NCI-H510A treated with DMSO at 0.1 percent for 48 hours (cell line): ENCODE results near the gene PSMB8.

Experiments
- DNase-seq: peaks from one replicate; lab custom pipeline; 2025; lab: John Stamatoyannopoulos, UW

PSMB8 gene

DNA sequence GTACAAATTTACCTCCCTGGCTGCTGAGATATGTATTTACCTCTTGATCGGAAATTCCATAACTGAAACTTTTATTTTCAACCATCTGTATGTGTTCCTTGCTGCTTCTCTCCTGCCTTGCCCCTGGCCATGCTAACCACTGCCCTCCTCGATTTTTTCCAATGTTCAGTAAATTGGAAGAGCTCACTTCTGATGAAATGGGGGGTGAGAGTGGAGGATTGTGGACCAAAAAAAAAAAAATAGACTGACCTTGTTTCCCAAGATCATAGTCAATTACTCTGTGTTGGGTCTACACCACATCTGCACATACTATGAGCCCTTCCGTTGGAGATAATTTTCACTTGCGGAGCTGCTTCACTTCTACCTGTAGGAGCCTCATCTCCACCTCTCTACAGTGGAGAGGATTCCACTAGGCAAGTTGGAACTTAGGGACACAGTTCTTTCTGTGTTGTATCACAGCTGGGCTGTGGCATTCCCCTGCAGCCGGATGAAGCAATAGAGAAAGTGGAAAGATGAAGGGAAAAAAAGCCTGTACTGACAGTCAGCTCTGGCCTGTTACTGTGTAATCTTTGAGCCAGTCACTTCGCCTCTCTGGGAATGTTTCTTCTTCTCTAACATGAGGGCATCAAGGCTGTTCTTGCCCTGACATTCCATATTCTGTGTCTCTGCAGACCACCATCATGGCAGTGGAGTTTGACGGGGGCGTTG is 11.8 kb upstream of the PSMB8 start:
- DNase-seq = no peak

DNA sequence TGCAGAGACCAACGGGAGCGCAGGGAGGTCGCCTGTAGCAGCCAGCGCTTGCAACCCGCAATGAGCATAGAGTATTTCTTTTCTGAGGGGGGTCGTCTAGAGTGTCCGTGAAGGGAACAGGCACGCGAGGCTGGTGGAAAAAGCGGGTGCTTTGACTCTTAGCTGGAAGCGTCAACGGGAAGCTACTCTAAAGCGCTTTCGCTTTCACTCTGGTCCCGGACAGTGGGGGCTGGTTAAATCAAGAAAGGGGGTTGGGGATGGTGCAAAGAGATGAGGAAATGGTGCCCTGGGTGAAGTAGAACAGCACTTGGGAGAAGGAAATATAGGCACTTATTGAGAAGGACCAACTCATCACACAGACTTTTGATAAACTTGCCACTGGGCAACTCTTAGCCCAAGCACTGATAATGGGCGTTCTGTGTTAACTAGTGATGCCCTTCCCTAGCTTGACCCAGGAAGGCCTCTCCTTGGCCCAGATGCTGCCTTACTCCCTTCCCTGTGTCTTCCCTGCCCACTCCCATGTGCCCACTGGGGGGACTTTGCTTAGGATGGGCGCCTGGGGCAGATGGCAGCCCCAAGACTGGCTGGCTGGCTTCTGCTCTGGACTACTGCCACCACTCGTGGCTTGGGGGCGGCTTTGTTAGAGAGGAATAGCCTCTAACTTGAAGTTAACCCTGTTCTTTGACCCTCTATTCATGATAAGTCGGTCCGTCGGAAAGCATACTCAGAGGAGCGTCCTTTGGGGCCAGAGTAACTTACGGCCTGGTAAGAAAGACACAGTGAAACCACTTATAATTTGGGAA is 10.7 kb upstream of the PSMB8 start:
- no peak for DNase-seq

DNA sequence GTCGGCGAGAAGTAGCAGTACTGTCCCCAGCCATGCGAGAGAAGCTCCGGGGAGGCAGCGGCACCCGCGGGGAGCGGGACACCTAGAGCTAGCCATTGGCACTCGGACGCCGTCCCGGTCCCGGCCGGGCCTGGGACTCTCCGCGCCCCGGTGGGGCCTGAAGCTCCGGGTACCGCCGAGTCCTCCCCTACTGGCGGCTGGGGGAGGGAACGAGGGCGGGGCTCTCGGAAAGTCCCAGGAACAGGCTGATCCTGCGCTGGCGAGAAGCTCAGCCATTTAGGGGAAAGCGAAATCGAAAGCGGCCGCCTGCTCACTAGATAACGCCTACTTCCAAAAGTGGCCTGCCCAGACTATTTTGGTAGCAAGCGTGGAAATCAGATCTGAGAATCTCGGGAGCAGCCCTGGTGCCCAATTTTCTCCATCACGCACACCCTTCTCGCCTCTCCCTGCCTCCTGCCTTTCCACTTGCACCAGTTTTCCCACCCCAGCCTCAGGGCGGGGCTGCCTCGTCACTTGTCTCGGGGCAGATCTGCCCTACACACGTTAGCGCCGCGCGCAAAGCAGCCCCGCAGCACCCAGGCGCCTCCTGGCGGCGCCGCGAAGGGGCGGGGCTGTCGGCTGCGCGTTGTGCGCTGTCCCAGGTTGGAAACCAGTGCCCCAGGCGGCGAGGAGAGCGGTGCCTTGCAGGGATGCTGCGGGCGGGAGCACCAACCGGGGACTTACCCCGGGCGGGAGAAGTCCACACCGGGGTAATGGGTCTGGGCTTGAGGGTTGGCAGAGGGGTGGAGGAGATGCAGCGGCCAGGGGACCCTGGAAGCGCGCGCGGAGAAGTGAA is 9.9 kb upstream of the PSMB8 start, which contains the start of the genes PSMB9 and TAP1:
Gene PSMB9 (plus strand): TSS at position 652 of the 835 bp plus-strand sequence. CDS start 38 bp downstream, at position 690.
Gene TAP1 (minus strand): TSS at position 164 of the 835 bp plus-strand sequence. CDS start 68 bp downstream, at position 96.
- peak; percentile 90 for DNase-seq

DNA sequence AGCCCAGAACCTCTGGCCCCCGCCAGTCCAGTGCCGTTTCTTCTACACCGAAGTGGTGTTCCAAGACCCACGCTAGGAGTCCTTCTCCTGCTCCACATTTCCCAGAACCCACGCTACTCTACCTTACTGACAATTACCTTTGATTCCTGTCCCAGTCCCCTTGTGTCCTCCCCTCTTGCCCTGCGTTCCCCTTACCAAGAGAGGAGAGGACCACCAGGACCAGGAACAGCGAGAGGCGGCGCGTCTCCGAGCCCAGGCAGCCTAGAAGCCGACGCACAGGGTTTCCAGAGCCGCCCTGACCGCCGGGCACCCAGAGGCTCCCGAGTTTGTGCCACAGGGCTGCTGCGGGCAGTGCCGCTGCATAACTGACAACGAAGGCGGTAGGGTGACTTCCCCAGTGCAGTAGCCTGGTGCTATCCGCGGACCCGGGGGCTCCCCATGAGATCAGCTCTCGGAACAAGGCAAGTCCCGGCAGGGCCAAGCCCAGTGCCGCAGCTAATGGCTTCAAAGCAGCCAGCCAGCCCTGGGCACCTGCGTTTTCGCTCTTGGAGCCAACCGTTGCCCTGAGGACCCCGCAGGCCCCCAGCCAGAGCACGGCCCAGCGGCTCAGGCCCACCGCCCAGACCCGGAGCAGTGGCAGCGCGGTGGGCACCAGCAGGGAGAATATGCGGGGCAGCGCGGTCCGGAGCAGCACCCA is 9.1 kb upstream of the PSMB8 start:
- peak; percentile 58 for DNase-seq

DNA sequence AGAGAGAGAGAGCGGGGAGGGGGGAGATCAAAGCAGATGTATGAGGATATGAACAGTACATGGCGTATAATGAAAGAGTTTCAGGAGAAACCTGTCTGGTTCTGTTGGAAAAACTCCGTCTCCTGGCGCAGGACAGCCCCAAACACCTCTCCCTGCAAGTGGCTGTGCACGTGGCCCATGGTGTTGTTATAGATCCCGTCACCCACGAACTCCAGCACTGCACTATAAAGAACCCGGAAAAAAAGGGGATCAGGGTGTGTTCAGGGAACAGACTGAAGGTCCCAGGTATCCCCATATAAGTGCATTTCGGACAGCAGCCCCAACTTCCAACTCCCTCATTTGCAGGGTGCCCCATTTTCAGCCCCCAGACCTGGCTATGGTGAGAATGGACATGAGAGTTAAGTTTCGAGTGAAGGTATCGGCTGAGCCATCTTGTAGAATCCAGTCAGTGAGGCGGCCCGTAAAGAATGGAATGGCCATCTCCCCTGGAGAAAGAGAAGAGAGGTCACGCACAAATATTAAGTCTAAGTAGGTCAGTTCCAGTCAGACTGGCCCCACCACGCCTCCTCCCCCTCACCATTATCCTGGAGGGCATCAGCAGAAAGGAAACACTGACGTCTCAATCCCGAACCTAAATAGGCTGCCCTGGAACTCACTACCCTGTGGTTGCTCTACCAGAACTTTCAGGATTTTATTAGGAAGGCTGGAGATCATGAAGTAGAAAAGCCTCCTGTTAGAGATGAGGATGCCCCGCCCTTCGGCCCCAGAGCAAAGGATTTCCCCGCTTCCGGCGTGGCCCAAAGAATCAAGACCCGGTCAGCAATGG is 8.4 kb upstream of the PSMB8 start:
- no peak for DNase-seq

DNA sequence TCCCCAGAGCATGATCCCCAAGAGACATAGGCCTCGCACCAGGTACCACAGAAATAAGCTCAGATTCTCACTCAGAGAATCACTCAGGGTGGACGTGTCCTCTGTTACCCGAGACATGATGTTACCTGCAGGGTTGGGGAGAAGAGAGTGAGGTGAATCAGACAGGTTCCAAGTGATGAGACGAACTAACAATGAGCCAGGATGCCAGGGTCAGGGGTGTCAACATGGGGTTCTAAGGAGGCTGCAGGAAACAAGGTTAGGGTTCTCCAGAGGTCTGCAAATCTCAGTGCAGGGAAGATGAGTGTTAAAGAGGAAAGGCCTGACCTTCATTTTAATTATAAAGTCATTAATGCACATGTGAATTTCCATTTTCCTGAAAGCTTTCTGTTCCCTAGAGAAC is 7.2 kb upstream of the PSMB8 start:
- no peak for DNase-seq

DNA sequence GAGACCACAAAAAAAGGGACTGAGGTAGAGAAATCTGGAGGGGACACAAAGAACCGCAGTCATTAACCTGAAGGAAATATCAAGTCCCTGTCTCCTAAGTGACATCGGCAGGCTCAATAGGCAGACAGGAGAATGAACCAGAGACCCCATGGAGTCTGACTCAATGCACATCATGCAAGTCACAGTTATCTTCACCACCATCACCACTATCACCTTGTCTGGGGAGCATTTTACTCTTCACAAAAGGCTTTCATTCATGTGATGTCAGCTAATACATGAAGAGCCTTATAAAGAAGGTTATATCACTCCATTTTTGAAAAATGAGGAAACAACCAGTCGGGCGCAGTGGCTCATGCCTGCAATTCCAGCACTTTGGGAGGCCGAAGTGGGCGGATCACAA is 5.3 kb upstream of the PSMB8 start:
- DNase-seq = no peak

DNA sequence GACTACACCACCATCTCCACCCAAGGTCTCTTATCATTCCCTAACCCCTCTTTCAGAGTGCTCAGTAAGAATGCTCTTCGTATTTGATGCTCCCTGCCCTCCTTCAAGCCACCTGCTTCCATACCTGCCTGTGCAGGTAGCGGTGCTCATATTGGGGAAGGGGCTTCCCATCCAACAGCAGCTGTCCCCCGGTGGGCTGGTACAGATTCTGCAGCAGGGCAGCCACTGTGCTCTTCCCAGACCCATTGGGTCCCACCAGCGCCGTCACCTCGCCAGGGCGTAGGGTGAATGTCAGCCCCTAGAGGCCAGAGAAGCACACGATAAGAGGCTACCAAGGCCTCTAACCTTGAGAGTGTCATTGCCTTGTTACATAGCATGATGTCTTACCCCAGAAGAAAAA is 3.9 kb upstream of the PSMB8 start:
- no peak for DNase-seq

DNA sequence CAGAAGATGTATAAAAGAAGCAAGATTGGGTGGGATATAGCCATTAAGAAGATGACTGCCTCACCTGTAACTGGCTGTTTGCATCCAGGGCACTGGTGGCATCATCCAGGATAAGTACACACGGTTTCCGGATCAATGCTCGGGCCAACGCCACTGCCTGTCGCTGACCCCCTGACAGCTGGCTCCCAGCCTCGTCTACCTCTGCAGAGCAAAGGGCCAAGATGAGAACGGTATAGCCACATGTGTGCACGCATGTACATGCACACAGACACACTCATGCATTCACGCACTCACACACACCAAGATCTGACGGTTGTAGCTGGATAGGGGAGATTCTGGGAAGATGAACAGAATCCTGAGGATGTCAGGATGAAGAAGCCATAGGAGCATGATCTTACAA is 3.2 kb upstream of the PSMB8 start:
- no peak for DNase-seq

DNA sequence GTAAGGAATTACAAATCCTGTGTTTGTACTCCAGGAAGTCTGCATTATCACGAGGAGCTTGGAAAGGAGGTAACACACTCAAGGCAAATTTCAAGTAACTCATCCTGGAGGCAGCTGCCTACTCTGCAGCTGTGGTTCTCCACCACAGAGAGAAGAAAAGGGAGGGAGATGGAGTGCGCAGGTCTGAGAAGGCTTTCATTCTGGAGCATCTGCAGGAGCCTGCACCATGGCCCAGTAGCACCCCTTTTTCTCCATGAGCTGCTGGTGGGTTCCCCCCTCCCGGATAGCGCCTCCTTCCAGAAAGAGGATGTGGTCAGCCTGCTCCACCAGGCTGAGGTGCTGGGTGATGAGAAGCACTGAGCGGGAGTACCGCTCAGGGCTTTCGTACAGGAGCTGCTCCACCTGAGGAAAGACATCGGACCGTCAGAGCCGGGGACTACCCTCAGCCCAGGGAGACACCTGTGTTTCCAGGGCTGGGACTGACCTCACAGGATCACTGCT is 1.6 kb upstream of the PSMB8 start:
- no peak for DNase-seq

DNA sequence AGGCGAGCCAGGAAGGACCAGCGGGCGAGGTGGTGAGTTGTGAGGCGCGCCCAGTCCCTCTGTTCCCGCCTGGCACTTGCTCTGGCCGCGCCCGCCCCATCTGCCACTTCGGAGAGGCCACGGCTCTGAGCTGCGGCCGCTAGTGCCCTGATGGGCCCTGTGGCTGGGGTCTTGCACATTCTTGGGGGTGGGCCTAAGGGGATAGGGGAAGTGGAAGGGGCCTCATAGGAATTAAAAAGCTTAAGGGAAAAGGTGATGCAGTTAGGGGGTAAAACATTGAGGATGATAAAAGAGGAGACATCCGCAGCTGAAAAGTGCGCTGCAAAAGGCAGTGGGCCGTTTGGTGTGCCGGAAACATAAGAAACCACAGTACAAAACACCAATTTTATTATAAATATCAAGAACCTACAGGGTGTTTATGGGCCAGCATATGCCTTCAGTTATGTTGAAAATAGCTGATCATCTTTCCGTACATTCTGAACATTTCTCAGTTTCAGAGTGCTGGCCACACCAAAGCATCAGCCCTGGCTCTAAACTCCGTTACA is 1.1 kb upstream of the PSMB8 start:
- DNase-seq = no peak

DNA sequence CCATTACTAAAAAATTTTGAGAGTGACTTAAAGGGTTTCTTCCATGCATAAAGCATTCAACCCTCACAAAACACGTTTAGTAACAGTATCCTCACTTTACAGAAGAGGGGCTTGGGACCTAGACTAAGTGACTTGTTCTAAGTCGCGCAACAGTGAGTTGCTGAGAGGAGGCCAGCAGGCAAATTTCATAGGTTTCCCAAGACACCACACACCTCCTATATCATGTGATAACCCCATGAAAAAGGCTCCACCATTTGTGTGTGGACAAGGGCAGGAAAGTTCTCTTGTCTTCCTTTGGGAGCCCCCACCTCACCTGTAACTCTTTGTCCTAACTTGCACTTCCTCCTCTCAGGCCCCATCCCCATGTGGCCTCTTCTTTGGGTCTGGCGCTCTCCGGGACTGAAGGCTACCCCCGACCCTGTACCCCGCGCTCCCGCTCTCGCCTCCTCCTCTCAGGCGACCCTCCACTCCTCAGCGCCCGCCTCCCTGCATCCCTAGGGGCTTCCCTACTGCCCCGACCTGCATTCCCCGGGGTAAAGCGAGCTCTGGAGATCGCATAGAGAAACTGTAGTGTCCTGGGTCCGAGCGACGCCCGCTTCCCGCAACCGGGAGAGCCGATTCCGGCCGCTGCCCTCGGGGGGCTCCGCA is 392 bp downstream of the PSMB8 start:
- DNase-seq = peak; percentile 22

DNA sequence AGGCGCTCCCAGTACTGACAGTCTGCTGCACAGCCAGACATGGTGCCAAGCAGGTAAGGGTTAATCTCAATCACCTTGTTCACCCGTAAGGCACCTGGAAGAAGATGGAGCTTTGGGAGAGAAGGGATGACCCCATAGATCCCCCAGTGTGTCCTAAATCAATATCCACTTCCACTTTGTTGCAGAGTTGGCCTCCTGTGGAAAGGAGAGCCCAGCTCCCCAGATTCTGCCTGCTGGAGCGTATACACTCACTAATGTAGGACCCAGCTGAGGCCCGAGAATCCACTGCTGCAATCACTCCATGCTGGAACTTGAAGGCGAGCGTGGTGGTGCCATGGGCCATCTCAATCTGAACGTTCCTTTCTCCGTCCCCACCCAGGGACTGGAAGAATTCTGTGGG is 1.2 kb downstream of the PSMB8 start:
- DNase-seq = no peak

DNA sequence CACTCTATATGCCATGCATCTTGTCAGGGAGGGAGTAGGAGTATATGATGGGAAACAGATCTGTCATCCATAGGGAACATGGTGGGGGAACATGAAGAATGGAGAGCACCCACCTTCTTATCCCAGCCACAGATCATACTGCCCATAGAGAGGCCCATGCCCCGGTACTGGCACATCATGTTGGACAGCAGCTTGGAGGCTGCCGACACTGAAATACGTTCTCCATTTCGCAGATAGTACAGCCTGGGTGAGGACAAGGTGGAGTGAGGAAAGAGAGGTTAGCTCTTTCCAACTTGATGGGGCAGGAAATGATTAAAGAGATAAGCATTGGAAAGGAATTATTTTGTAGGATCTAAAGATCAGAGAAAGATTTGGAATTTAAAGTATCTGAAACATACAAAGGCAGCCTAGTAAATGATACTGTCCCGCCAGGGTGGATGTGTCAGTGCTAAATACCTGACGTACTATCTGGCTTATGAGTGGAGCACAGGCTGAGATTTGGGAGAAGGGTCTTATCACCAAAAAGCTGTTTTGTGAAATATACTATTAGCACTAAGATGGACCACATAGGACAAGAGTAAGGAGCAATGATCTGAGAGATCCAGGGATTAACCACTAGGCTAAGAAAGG is 1.7 kb downstream of the PSMB8 start:
- no peak for DNase-seq

DNA sequence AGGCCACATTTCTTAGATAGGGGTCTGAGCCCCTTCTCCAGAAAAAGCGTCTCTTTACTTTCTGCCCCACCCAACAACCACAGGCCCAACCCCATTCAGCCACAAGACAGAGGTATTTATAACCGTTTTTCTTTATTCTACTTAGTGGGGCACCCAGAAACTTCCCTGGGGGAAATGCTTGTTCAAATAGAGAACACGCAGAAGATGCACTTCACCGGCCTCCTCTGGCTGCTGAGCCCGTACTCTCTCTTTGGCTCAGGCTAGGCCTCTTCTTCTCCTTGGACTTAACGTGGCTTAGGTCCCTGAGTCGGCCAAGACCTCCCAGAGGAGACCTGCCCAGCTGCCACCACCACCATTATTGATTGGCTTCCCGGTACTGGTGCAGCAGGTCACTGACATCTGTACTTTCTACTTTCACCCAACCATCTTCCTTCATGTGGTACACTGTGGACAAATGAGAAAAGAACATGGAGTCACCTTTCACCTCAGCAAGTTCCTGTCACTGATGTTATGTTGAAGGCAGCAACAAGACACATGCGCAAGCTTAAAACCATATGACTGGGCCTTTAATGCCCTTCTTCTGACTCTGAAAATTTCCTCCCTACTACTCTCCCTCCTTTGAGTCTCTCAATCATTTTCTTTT is 3.1 kb downstream of the PSMB8 start:
- DNase-seq = no peak

DNA sequence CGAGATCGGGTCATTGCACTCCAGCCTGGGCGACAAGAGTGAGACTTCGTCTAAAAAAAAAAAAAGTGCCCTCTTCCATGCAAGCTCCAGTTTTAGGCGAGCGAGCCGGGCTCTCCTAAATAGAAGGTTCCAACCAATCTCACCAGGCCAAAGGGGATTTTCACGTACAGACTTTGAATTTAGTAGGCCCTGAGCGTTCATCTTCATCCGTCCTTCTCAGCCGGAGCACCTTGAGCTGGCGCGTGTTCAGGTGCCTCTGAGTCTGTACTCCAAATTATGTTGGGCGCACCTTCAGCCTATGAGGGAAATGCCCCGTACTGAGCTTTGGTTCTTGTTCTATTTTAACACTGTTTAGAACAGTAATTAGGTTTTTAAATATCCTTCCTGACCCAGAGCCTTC is 4.5 kb downstream of the PSMB8 start:
- DNase-seq = no peak

DNA sequence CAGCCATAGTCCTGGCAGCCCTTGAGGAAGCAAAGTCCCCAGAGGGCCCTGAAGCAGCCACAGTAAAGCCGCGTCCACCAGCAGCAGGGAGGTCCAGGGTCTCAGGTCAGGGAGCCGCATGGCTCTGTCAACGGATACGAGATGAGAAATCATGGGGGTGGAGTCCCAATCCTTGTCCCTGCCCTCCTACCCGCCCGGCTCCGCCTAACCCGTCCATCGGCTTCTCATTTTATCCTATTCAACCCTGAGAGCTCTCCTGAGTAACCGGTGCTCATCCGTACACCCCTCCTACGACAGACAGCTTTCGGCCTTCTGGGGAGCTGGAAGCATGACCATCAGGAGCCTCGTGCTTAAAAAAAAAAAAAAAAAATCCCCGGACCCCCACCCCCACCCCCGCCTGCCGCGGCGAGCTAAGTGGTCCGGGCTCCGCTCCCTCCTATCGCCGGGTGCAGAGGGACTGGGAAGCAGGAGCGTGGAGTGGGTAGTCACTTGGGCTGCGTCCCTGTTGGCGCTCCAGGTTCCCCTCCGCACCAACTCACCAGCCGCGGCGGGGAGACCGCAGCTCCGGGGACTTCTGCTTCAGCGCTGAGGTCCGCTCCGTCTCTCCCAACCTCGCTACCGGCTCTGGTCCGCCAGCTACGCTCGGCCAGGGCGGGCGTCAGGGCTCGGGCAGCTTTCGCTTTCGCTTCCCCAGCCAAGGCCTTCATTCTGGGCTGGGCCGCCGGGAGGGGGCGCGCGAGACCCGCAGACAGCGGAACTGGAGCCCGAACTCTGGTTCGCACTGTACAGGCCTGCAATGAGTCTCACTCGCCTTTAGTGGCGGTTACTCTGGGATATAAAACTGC is 5.5 kb downstream of the PSMB8 start, which contains the start of gene TAP2:
Gene TAP2 (minus strand): TSS at position 626 of the 845 bp plus-strand sequence. CDS start 506 bp downstream, at position 120.
- peak; percentile 97 for DNase-seq

DNA sequence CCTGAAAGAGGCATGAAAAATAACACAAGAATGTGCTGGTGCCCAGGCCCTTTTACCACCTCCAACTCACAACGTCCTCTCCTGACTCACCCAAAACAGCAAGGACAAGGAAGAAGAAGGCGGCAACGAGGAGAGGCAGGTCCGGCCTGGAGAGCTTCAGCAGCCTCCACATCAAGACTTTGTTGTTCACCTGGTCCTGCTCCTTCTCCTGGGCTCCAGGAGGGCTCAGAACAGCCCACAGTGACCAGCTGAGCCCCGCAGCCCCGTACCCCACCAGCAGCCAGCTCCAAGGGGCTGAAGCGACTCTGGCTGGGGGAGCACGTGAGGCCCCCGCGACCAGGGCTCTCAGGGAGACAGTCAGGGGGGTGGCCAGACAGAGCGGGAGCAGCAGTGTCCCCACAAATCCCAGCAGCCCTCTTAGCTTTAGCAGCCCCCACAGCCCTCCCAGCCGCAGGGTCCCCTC is 6.2 kb downstream of the PSMB8 start:
- no peak for DNase-seq
